GM12801 (cell line): ENCODE results near the gene TMEM161A.

ENCODE experiments used
- TF ChIP-seq, protein P1 (sequence below): IDR thresholded peaks from one replicate; pipeline ENCODE4 v1.5.1; 2011; ENCODE audit warnings: control low read depth; ENCODE audit not compliant: insufficient read length; ENCODE audit errors: extremely low read depth

TMEM161A gene

DNA sequence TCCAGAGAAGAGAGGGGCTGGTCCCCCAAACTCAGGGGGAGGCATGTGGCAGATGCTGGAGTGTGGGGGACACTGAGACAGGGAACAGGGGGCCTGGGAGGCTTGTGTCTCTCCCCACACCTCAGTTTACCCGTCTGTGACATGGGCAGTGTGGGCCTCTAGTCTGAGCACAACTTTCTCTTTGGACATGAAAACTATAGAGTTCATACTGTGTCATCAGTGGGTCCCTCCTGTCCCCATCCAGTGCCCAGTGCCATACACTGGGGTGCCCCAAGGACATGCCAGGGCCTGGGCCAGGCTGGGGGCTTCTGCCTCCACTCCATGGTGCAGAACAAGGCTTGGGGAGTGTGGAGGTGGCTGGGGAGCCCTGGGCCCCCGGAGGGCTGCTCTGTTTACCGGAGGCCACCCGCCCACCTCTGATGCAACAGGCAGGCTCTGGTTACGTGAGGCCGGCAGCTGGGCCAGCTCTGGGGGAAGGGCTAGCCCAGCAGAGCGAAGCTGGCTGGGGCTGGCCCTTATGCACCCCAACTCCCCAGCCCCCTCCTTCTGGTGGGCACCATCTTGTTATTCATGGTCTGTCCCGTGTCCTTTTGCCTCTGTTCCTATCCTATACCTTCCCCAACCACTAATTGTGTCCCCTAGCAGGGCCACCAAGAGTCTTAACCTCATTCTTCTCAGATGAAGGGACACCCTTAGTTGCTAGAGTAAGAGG lies 33.7 kb upstream of the TMEM161A start:
- TF ChIP-seq, protein P1, sequence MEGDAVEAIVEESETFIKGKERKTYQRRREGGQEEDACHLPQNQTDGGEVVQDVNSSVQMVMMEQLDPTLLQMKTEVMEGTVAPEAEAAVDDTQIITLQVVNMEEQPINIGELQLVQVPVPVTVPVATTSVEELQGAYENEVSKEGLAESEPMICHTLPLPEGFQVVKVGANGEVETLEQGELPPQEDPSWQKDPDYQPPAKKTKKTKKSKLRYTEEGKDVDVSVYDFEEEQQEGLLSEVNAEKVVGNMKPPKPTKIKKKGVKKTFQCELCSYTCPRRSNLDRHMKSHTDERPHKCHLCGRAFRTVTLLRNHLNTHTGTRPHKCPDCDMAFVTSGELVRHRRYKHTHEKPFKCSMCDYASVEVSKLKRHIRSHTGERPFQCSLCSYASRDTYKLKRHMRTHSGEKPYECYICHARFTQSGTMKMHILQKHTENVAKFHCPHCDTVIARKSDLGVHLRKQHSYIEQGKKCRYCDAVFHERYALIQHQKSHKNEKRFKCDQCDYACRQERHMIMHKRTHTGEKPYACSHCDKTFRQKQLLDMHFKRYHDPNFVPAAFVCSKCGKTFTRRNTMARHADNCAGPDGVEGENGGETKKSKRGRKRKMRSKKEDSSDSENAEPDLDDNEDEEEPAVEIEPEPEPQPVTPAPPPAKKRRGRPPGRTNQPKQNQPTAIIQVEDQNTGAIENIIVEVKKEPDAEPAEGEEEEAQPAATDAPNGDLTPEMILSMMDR = no peak

DNA sequence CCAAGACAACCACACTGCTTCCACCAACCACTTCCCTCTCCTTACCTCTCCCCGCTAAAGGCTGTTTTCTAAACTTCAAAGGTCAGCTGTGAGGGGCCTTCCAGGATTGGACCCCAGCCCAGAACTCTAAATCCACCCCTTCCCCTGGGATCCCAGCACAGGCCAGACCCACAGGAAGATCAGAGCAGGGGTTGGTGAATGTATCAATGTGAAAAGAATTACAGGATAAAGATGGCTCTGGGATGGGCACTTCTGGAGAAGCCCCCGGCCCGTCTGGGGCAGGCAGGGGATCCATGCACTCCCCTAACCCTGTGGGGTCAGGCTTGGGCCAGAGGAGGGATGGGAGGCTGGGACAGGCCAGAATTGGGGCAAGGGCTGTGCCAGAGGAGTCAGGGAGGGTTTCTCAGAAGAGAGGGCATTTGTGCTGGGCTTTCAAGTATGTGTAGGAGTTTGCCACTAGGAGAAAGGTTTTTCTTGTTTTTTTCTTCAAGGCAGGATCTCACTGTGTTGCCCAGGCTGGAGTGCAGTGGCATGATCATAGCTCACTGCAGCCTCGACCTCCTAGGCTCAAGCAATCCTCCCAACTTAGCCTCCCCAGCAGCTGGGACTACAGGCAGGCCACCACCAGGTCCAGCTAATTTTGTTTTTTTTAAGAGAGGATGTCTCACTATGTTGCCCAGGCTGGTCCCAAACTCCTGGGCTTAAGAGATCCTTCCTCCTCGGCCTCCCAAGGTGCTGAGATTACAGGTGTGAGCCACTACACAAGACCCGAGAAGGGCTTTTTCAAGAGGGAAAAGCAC lies 32.8 kb upstream of the TMEM161A start:
- TF ChIP-seq, protein P1 = no peak

DNA sequence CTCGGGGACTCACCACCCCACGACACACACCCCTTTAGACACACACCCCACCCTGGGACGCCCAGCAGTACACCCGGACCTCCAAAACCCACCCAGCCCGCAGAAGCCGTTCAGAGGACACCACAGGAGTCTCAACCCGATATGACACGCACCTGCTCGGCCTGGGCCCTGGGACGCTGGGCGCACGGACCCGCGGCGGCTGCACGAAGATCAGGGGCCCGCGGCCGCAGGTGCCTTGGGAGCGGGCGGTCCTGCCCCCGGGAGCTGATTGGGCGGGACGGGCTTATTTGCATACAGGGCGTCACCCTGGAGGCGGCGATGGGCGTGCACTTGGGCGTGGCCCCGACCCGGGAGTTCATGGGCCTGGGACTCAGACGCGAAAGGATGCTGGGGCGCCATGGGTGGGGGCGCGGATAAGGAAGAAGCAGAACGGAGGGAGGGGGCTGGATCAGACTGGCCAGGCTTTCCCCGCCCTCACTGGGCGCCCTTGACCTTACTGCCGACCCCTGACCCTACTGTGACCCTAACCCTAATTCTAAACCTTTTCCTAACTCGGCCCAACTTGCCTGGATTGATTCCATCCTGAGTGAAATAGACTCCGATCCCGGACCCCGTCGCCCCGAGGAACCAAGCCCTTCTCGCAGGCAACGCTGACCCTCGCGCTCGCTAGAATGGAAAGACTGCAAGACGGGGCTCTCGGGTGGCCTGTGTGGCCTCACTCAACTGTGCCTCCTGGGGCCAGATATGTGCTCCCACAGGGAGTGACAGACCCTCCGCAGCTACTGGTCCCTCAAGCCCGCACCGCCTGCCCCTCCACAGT lies 32.0 kb upstream of the TMEM161A start, which contains the start of gene MEF2B:
TSS of gene MEF2B (minus strand) at position 211 of the 820 bp plus-strand sequence. CDS start 19,528 bp downstream, outside the sequence.
- TF ChIP-seq, protein P1 = no peak

DNA sequence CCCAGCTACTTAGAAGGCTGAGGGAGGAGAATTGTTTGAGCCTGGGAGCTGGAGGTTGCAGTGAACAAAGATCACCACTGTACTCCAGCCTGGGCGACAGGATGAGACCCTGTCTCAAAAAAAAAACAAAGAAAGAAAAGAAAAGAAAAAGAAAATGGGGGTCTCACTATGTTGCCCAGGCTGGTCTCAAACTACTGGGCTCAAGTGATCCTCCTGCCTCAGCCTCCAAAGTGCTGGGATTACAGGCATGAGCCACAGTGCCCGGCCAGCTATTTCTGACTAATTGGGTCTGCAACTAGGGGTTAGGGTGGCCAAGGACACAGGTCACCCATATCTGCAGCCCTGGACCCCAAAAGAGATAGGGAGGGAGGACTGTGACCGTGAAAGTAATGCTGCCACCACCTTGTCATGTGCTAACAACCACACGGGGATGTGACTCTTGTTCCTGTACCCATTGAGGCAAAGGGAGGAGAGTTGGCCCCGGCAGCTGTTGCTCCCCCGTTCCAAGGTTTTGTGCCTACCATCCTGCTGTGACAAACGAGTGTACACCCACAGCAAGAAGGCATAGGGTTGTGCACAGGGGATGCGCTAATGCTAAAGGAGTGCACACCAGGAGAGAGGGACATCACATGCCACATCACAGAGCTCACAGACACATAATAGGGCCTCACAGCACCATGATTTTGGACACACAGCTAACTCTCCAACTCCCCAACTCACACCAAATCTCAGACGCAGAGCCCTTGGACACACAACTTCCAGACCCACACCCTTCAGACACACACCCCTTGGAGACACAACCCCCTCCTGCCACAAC lies 31.2 kb upstream of the TMEM161A start:
- TF ChIP-seq, protein P1 = no peak

DNA sequence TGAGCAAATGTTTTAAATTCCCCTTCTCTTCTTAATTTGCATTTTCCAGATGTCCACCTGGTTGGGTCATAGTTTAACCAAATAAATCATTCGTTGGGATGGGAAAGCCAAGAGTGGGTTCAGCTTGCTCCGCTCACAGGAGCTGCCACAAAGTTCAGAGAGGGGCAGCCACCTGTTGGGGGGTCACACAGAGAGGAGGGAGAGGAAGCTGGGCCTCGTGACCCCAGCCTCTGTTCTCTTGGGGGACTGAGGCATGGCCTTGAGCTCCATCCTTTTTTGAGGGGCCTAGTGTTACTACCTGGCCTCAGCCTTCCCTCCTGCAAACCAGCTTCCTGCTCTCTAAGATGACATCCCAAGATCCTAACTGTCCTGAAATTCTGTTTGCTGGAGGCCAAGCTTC lies 29.3 kb upstream of the TMEM161A start:
- TF ChIP-seq, protein P1 = no peak

DNA sequence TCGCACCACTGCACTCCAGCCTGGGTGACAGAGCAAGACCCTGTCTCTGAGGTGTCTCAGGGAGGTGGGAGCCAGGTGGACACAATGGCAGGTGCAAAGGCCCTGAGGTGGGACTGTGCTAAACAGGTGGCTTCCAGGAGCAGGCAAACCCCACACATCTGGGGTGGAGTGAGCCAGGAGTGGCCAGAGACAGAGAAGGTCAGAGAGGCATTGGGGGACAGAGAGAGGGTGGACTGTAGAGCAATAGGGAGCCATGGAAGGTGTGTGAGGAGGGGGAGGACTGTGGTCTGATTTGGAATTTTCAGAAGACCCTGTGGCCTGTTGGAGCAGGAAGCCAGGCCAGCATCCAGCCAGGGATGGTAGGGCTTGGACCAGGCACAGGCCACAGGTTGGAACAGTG lies 27.1 kb upstream of the TMEM161A start:
- TF ChIP-seq, protein P1 = no peak

DNA sequence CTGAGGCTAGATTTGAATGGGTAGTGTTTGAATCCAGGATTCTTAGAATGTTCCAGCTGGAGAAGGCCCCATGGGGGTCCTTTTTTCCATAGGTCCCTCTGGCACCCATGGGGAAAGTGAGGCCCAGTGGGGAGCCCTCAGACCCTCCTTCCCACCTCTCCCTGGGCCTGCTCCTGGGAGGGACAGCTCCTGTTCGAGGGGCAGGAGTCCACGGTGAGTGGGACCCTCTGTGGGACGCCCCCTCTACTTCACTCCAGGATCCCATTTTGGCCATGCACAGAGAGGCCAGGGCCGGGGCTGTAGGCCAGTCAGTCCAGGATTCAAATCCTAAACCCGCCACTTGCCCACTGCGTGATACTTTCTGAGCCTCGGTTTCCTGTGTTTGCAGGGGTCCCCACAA lies 24.2 kb upstream of the TMEM161A start:
- TF ChIP-seq, protein P1 = no peak
